HEK293T (cell line): ENCODE measurements around the gene NDUFA13.

Experiments used
- ARNT ChIP-seq: fragments of 450-650 bp; IDR thresholded peaks from 2 replicates; pipeline ENCODE4 v1.6.1; 2017; ENCODE audit warnings: mild to moderate bottlenecking
- BHLHE40 ChIP-seq: fragments of 450-650 bp; IDR thresholded peaks from 2 replicates; pipeline ENCODE4 v1.6.1; 2016; ENCODE audit warnings: mild to moderate bottlenecking, moderate library complexity, borderline replicate concordance
- CTBP1 ChIP-seq: fragments of 450-650 bp; IDR thresholded peaks from 2 replicates; pipeline ENCODE4 v1.6.1; 2016; ENCODE audit warnings: borderline replicate concordance
- ELF4 ChIP-seq: fragments of 450-650 bp; IDR thresholded peaks from 2 replicates; pipeline ENCODE4 v1.6.1; 2017; ENCODE audit warnings: antibody characterized with exemption
- FOXA1 ChIP-seq: fragments of 450-650 bp; IDR thresholded peaks from 2 replicates; pipeline ENCODE4 v1.6.1; 2016; ENCODE audit warnings: mild to moderate bottlenecking
- FOXK2 ChIP-seq: fragments of 450-650 bp; IDR thresholded peaks from 2 replicates; pipeline ENCODE4 v1.6.1; 2016; ENCODE audit warnings: mild to moderate bottlenecking
- FOXM1 ChIP-seq: fragments of 450-650 bp; IDR thresholded peaks from 2 replicates; pipeline ENCODE4 v1.6.1; 2017; ENCODE audit warnings: mild to moderate bottlenecking, borderline replicate concordance
- HDGF ChIP-seq: fragments of 450-650 bp; IDR thresholded peaks from 2 replicates; pipeline ENCODE4 v1.6.1; 2017; ENCODE audit warnings: antibody characterized with exemption, borderline replicate concordance
- LEF1 ChIP-seq: fragments of 450-650 bp; IDR thresholded peaks from 2 replicates; pipeline ENCODE4 v1.6.1; 2017; ENCODE audit warnings: mild to moderate bottlenecking, borderline replicate concordance
- SP1 ChIP-seq: fragments of 450-650 bp; IDR thresholded peaks from 2 replicates; pipeline ENCODE4 v1.6.1; 2017
- TARDBP ChIP-seq: fragments of 450-650 bp; IDR thresholded peaks from 2 replicates; pipeline ENCODE4 v1.6.1; 2016
- ZNF384 ChIP-seq: fragments of 450-650 bp; IDR thresholded peaks from 2 replicates; pipeline ENCODE4 v1.6.1; 2016

DNA sequence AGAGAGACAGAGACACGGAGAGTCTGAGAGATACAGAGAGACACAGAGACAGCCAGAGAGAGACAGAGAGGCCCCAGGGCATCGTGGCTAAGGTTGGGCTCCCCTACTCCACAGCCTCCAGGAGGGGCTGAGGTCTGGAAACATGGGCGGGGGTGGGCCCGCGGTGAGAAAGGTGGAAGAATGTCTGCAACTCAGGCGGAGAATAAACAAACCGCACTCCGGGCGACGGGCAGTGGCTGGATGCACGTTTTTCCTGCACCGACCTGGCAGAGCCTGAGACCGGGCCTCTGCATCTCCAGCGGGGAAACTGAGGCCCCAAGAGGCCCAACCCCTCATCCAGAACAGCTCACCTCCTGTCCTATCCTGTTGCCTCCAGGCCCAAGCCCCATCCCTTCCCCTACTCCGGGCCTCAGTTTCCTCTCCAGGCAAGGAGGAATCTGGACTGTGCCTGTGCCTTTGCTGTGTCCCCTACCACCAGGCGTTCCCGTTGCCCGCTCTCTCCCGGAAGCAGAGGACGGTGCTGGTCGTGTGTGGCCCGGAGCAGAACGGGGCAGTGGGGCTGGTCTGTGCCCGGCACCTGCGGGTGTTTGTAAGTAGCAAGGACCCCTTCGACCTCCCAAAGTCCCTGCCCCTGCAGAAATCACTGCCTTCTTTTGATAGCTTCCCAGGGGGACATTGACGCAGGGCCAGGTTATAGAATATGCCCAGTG lies 18.7 kb downstream of the NDUFA13 start:
- no peak for TF ChIP-seq BHLHE40
- TF ChIP-seq FOXM1, result no peak
- no peak for TF ChIP-seq CTBP1
- no peak for TF ChIP-seq FOXA1
- no peak for TF ChIP-seq SP1
- TF ChIP-seq ELF4, result no peak
- no peak for TF ChIP-seq FOXK2
- TF ChIP-seq TARDBP, result no peak
- TF ChIP-seq HDGF, result no peak
- TF ChIP-seq LEF1, result no peak
- no peak for TF ChIP-seq ZNF384
- no peak for TF ChIP-seq ARNT
